ENCODE data around the gene RFX3.
"Not testable (repeated sequence)": the region's sequence is repeated elsewhere in the genome, so short reads cannot be mapped to it uniquely, and the experiment has no call there.

Gene RFX3

DNA sequence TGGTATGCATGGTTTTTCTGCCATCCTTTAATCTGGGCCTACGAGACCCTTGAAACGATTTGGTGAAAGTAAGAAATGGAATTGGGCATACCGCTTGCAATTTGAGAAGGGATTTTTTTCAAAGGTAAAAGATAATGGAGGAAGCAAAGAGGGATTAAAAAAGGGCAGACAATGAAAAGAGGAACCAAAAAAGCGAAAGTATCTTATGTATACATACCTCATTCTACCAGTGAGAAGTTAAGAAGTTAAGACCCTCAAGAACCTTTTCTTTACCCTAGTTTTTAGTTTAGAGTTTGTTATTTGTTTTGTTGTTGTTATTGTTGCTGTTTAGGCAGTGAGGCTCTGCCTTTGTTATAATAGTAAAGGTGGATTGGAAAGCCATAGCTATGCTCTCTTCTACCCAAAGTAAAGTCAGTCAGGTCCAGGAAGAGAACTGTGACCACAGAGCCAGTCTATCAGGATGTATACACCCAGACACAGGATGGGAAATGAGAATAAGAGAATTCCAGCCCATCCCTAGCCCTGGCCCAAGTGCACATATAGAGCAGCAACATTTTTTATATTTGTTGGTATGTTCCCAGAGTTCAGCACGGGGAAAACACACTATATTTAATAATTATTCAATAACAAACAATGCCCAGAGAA lies 166.6 kb downstream of the RFX3 start:
- no peak for DNase-seq (ENCODE audit: low read depth, low spot score)

DNA sequence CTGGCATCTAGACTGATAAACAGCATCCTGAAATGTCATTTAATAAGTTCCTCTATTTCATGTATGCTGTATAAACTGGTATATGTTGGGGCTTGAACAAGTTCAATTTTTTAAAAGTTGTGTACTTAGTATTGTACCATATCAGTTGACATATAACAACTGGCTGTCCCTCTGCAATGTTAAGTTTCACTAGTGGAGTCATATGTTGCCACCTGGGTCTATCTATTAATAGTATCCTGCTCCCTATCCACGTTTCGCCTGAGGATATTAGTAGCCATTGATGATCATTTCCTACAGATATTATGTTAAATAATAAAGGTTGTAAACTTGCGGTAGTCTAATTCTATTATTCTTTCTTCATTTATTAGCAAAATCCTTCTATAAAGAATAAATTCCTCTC lies 177.6 kb downstream of the RFX3 start:
- no peak for DNase-seq (ENCODE audit: low read depth, low spot score)

DNA sequence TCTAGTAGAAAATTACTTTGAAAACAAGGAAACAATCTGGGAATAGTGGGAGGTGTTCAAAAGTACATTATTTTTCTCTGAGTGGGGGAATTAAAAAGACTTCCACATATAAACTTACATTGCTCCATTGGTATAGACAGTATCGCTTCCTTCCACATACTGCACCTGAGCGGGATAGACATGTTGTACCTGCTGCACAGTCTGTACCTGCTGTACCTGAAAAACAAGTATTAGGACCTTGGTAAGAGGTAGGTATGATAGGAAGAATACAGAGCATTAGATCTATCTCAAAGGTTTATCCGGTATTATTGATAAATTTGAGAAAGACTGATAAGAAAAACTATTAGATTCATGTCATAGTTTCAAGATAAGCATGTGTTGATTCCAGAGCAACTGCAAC lies 179.3 kb downstream of the RFX3 start:
- DNase-seq (ENCODE audit: low read depth, low spot score) = no peak

- DNase-seq (ENCODE audit: low read depth, low spot score) = no peak
Measured at GRCh38 chr9:3343671-3344070, 182.1 kb downstream of the RFX3 start.

- no peak for DNase-seq (ENCODE audit: low read depth, low spot score)
Measured at GRCh38 chr9:3342159-3342777, 183.5 kb downstream of the RFX3 start.

- no peak for DNase-seq (ENCODE audit: low read depth, low spot score)
Measured at GRCh38 chr9:3337515-3338225, 188.1 kb downstream of the RFX3 start.

GRCh38 chr9:3336951-3337350 lies 188.8 kb downstream of the RFX3 start:
- no peak for DNase-seq (ENCODE audit: low read depth, low spot score)

DNA sequence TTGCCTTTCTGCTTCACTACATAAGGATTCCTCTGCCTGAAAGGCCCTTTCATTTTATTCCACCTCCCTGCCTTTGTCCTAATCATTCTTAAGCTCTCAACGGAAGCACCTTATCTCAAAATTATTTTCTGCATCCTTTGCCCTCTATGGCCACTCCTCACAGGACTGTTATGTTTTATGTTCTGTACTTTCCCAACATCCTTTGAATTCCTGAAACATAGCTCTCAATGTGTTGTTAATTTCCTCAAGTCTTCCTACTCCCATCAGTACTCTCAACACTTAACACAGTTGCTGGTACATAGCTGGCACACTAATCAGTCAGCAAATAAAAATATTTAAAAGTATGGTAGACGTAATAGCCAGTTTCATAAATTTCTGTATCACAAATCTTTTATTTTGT lies 193.0 kb downstream of the RFX3 start:
- DNase-seq (ENCODE audit: low read depth, low spot score) = no peak

DNA sequence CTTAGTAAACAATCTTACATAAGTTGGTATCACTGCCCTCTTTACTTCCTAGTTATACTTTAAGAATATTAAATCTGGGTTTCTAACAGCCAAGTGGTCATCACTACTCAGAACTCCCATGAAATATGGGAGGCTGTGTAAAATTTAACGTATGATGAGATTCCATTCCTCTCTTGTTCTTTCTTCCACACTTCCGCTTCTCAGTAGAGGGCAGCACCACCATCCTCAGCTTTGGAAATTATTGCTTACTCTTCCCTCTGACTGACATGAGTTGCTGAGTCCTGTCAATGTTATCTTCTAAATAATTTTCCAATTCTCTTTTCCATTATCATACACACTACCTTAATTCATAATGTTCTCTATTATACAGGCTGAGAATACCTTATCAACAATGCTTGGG lies 194.0 kb downstream of the RFX3 start:
- DNase-seq (ENCODE audit: low read depth, low spot score) = no peak

DNA sequence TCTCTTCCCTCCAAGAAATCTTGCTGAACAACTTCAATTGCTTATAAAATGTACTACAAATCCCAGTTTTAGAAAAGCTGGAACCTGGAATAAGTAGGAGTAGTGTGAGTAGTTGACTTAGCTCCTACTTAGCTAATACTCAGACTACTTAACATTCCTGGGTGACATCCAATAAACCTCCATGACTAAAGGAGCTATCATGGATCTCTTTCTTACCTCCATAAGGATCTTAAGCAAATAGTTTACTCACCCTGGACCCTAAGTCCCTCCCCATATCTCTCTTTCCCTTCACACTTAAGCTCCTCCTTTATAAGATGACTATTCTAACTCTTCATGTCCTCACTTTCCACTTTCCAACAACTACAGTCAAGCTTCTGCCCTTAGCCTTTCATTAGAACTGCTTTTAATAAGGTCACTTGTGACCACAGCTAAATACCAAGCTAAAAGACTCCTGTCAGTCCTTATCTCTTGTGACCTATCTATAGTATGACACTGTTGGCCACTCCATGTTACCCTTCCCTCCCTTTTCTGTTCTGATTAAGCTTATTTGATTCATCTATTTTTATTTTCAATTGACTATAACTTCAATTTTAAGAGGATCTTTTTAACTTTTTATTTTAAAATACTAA lies 194.9 kb downstream of the RFX3 start:
- DNase-seq (ENCODE audit: low read depth, low spot score) = no peak

DNA sequence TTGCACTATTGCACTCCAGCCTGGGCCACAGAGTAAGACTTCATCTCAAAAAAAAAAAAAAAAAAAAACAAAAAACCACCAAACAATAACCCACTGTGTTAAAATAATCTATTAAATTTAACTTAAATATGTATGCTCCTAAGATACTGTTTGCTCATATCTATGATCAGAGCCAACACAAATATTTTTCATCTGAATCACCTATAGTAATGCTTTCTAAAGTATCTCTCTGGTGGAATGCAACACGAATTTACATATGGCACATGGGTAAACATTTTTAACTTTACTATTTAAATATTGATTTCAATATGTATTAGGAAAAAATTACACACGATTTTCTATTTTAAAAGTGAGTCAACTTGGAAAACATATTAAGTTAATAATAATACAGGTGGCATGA lies 196.4 kb downstream of the RFX3 start:
- no peak for DNase-seq (ENCODE audit: low read depth, low spot score)

- DNase-seq (ENCODE audit: low read depth, low spot score) = no peak
Measured at GRCh38 chr9:3323714-3324113, 202.1 kb downstream of the RFX3 start.

- DNase-seq (ENCODE audit: low read depth, low spot score) = no peak
Measured at GRCh38 chr9:3321186-3321585, 204.6 kb downstream of the RFX3 start.

GRCh38 chr9:3312595-3312994 lies 213.2 kb downstream of the RFX3 start:
- not testable (repeated sequence) for DNase-seq (ENCODE audit: low read depth, low spot score)

DNA sequence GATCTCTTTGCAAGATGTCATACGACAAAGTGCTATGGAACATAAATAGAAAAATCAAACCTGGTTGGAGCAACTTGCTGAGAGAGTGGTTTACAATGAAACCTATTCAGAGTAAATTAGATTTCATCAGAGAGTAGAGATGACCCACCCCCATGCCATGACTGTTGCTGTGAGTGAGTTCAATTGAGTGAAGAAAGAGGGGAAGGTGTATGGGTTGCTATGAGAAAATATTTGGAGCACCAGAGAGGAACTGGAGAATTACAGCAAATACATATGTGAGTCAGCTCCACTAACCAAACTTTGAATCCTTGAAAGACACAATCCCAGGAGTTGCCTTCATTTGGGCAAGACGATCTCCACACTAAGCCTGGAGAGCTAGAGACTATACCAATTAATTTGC lies 217.2 kb downstream of the RFX3 start:
- no peak for DNase-seq (ENCODE audit: low read depth, low spot score)

DNA sequence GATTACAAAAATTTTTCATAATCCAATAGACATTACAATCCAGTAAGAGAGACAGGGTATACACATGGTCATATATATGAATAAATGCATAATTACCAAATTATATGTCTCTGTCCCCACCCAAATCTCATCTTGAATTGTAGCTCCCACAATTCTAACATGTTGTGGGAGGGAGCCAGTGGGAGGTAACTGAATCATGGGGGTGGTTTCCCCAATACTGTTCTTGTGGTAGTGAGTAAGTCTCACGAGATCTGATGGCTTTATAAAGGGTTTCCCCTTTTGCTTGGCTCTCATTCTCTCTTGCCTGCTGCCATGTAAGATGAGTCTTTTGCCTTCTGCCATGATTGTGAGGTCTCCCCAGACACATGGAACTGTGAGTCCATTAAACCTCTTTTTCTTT lies 221.4 kb downstream of the RFX3 start:
- DNase-seq (ENCODE audit: low read depth, low spot score) = not testable (repeated sequence)

DNA sequence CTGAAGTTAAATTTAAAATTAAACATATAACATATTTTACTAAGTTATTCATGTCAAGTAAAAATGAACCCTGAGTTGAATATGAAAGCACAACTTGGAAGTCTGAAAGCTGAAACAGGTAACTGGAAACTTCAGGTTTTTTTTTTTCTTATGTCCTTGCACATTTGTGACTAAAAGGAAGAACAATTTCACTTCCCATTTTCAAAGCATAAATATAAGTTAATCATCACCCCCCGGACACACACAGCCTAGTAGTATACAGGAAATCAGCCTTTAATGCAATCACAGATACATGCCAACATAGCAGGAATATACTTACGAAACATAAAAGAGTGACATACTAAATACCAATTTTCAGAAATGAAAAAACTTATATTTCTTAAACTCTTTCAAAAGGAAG lies 225.9 kb downstream of the RFX3 start:
- DNase-seq (ENCODE audit: low read depth, low spot score) = no peak

DNA sequence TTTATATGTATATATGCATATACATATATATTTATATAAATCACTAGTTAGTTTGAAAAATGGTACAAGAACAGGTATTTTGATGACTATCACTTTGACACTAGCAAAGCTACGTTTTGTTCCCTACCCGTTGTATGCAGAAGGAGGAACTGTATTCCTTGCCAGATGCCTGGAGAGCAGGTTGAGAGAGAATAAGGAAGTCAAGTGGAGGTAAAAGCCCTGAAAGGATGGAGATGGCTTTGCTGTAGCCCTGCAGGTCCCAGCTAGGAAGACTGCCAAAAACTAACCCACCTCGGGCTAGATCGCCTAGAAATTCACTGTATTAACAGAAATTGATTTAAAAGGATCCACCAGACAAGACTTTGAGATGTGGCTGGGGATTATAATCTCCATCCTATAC lies 229.3 kb downstream of the RFX3 start:
- DNase-seq (ENCODE audit: low read depth, low spot score) = no peak

DNA sequence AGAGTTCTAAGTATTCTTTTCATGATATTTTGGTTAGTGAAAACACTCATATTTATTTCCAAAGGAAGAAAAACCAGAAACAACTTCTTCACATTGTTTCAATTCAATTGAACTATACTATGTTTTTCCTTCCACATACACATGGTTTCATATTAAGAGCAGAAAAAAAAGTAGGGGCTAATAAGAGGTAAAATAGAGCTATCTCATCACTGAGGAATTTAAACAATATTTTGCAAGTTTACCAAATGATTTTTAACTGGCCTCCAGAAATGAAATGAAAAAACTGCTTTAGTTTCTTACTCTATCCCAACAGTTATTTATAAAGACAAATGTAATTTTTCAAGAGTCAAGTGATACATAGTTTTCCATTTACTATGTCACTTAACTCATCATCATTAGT lies 233.5 kb downstream of the RFX3 start:
- DNase-seq (ENCODE audit: low read depth, low spot score) = no peak

- DNase-seq (ENCODE audit: low read depth, low spot score) = no peak
Measured at GRCh38 chr9:3290231-3290840, 235.5 kb downstream of the RFX3 start.

DNA sequence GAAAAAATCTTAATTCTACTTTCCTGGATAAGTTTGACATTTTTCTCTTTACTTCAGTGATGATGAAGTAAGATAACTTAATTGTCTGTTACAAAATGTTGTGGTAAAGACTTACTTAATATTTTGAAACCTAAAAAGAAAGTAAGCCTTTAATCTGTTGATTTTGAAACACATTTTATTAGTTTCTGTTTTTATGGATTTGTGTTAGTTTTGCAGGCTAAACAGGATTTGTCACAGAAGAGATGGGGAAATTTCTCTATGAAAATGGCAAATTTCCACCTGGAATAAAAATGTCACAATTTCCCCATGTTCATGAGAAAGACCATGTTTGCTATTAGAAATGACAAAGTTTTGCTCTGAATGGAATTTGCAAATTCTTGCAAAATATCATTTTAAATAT lies 237.1 kb downstream of the RFX3 start:
- DNase-seq (ENCODE audit: low read depth, low spot score) = no peak
